Neural progenitor cell (in vitro differentiated cells): ENCODE results near the gene SYVN1. TPM values are rescaled to one million over a fixed set of nuclear protein-coding genes. Genes with fewer than 3 reads are reported as not detected.
A peak's percentile ranks its signal among the peaks of the same experiment; 100 is the strongest.

Experiments
- DNase-seq: peaks from one replicate; pipeline ENCODE4 v3.0.0-alpha.2; 2016; ENCODE audit warnings: low spot score
- H2AFZ ChIP-seq: fragments of 200-600 bp; sonication (generic); replicated peaks from 2 replicates; pipeline ENCODE4 v1.6.1; 2016; ENCODE audit warnings: antibody characterized with exemption
- H3F3A ChIP-seq: fragments of 200-600 bp; sonication (generic); 2 replicates; pipeline ENCODE4 v1.6.1; 2016; ENCODE audit warnings: antibody characterized with exemption, low read depth
- H3K27ac ChIP-seq: fragments of 200-600 bp; sonication (generic); 2 replicates; pipeline ENCODE4 v1.5.1; 2016; ENCODE audit warnings: mild to moderate bottlenecking
- H3K27me3 ChIP-seq: fragments of 200-600 bp; sonication (generic); 2 replicates; pipeline ENCODE4 v1.6.1; 2016; ENCODE audit warnings: mild to moderate bottlenecking, moderate library complexity
- H3K36me3 ChIP-seq: fragments of 200-600 bp; sonication (generic); 2 replicates; pipeline ENCODE4 v1.5.1; 2016
- H3K4me1 ChIP-seq: fragments of 200-600 bp; sonication (generic); 2 replicates; pipeline ENCODE4 v1.6.1; 2016; ENCODE audit warnings: mixed run types
- H3K4me2 ChIP-seq: fragments of 200-600 bp; sonication (generic); 2 replicates; pipeline ENCODE4 v1.6.1; 2016
- H3K4me3 ChIP-seq: fragments of 200-600 bp; sonication (generic); 2 replicates; pipeline ENCODE4 v1.5.1; 2016
- H3K79me2 ChIP-seq: fragments of 200-600 bp; sonication (generic); 2 replicates; pipeline ENCODE4 v1.6.1; 2016; ENCODE audit warnings: low read depth
- H3K9ac ChIP-seq: fragments of 200-600 bp; sonication (generic); 2 replicates; pipeline ENCODE4 v1.6.1; 2016
- H3K9me3 ChIP-seq: fragments of 200-600 bp; sonication (generic); 2 replicates; pipeline ENCODE4 v1.5.1; 2016; ENCODE audit warnings: low read depth
- H4K20me1 ChIP-seq: fragments of 200-600 bp; sonication (generic); 2 replicates; pipeline ENCODE4 v1.6.1; 2016; ENCODE audit warnings: low read depth
- H3K27ac Mint-ChIP-seq: 3 replicates; pipeline ENCODE4 v1.8.0; 2021; ENCODE audit warnings: mixed read lengths
- H3K27me3 Mint-ChIP-seq: 2 replicates; pipeline ENCODE4 v1.8.0; 2022; ENCODE audit warnings: low read depth, mild to moderate bottlenecking, inconsistent platforms, moderate library complexity, mixed read lengths; ENCODE audit not compliant: insufficient read depth
- H3K36me3 Mint-ChIP-seq: 3 replicates; pipeline ENCODE4 v1.8.0; 2021; ENCODE audit warnings: mixed read lengths
- H3K4me1 Mint-ChIP-seq: 3 replicates; pipeline ENCODE4 v1.8.0; 2021; ENCODE audit warnings: mixed read lengths
- H3K4me3 Mint-ChIP-seq: 3 replicates; pipeline ENCODE4 v1.8.0; 2021; ENCODE audit warnings: mild to moderate bottlenecking, moderate library complexity, mixed read lengths
- H3K9me3 Mint-ChIP-seq: 3 replicates; pipeline ENCODE4 v1.8.0; 2020; ENCODE audit warnings: mixed read lengths
- CTCF ChIP-seq: fragments of 200-600 bp; sonication (generic); IDR thresholded peaks from 2 replicates; pipeline ENCODE4 v1.5.1; 2017; ENCODE audit warnings: antibody characterized with exemption, mild to moderate bottlenecking
- EZH2 ChIP-seq: fragments of 200-600 bp; sonication (generic); IDR thresholded peaks from 2 replicates; pipeline ENCODE4 v1.6.1; 2017; ENCODE audit warnings: antibody characterized with exemption, mild to moderate bottlenecking, moderate library complexity
- EZH2phosphoT487 ChIP-seq: fragments of 200-600 bp; sonication (generic); IDR thresholded peaks from 2 replicates; pipeline ENCODE4 v1.6.1; 2017; ENCODE audit warnings: antibody characterized with exemption
- total RNA-seq: library from RNA; depleted of rRNA; stranded (reverse); fragments of >200 nt; gene quantifications from 2 replicates; pipeline ENCODE4 v1.2.3, GENCODE V29; 2015; ENCODE audit warnings: low replicate concordance

Gene SYVN1
- total RNA-seq, 1 donor from 2014 or later, result 7.2 TPM

- no peak for TF ChIP-seq EZH2phosphoT487
- TF ChIP-seq EZH2, result no peak
- TF ChIP-seq CTCF, result no peak
- H3K4me3 ChIP-seq, result no peak overlapping the region
- H3K27me3 Mint-ChIP-seq, result peaks cover 2% of the 10 kb centered on the region
- peaks cover 16% of the 10 kb centered on the region for H3K79me2 ChIP-seq
- H3K36me3 Mint-ChIP-seq, result peaks cover 2% of the 10 kb centered on the region
- no peaks in the 10 kb centered on the region for H3K9me3 Mint-ChIP-seq
- H3K27ac Mint-ChIP-seq, result no peak overlapping the region
- no peak overlapping the region for H2AFZ ChIP-seq
- H4K20me1 ChIP-seq, result no peaks in the 10 kb centered on the region
- H3K27ac ChIP-seq, result no peak overlapping the region
- DNase-seq, result no peak
- no peaks in the 10 kb centered on the region for H3K9me3 ChIP-seq
- H3K4me1 ChIP-seq, result no peaks in the 10 kb centered on the region
- no peaks in the 10 kb centered on the region for H3K36me3 ChIP-seq
- H3K4me1 Mint-ChIP-seq, result peaks cover 3% of the 10 kb centered on the region
- H3F3A ChIP-seq, result peaks cover 8% of the 10 kb centered on the region
- no peaks in the 10 kb centered on the region for H3K27me3 ChIP-seq
- no peak overlapping the region for H3K9ac ChIP-seq
- H3K4me3 Mint-ChIP-seq, result no peak overlapping the region
- no peak overlapping the region for H3K4me2 ChIP-seq
These were observed 29.7 kb downstream of the SYVN1 start for GRCh38 chr11:65104628-65105027.

- H3K36me3 ChIP-seq, result no peaks in the 10 kb centered on the region
- no peaks in the 10 kb centered on the region for H4K20me1 ChIP-seq
- no peak overlapping the region for H3K27ac ChIP-seq
- H3K9me3 ChIP-seq, result no peaks in the 10 kb centered on the region
- no peaks in the 10 kb centered on the region for H3K27me3 ChIP-seq
- Mint-ChIP-seq H3K4me1 (peaks cover 3% of the 10 kb centered on the region), H3K4me3 (no peak overlapping the region), H3K27ac (no peak overlapping the region), H3K36me3 (peaks cover 2% of the 10 kb centered on the region), H3K27me3 (peaks cover 2% of the 10 kb centered on the region), H3K9me3 (no peaks in the 10 kb centered on the region)
- H2AFZ ChIP-seq, result no peak overlapping the region
- no peak overlapping the region for H3K4me3 ChIP-seq
- H3F3A ChIP-seq, result peaks cover 8% of the 10 kb centered on the region
- peak overlapping the region; percentile 60 for H3K9ac ChIP-seq
- no peak overlapping the region for H3K4me2 ChIP-seq
- no peak for DNase-seq
- no peaks in the 10 kb centered on the region for H3K4me1 ChIP-seq
- TF ChIP-seq EZH2phosphoT487, result no peak
- no peak for TF ChIP-seq CTCF
- TF ChIP-seq EZH2, result no peak
- H3K79me2 ChIP-seq, result peaks cover 16% of the 10 kb centered on the region
These were observed 30.8 kb downstream of the SYVN1 start for GRCh38 chr11:65103476-65103875.

GRCh38 chr11:65102142-65103095 lies 31.9 kb downstream of the SYVN1 start:
- Mint-ChIP-seq H3K9me3 (no peaks in the 10 kb centered on the region), H3K27ac (no peak overlapping the region), H3K27me3 (peaks cover 2% of the 10 kb centered on the region), H3K4me1 (peaks cover 3% of the 10 kb centered on the region), H3K4me3 (no peak overlapping the region), H3K36me3 (peaks cover 6% of the 10 kb centered on the region)
- H3K27me3 ChIP-seq, result no peaks in the 10 kb centered on the region
- no peak overlapping the region for H3K4me2 ChIP-seq
- no peak for TF ChIP-seq EZH2phosphoT487
- no peak for TF ChIP-seq EZH2
- no peak for TF ChIP-seq CTCF
- no peak overlapping the region for H3K4me3 ChIP-seq
- H3K79me2 ChIP-seq, result peaks cover 24% of the 10 kb centered on the region
- no peaks in the 10 kb centered on the region for H3K9me3 ChIP-seq
- H3K27ac ChIP-seq, result no peak overlapping the region
- no peak for DNase-seq
- peaks cover 8% of the 10 kb centered on the region for H3F3A ChIP-seq
- H3K9ac ChIP-seq, result peak overlapping the region; percentile 52
- peaks cover 5% of the 10 kb centered on the region for H4K20me1 ChIP-seq
- no peaks in the 10 kb centered on the region for H3K36me3 ChIP-seq
- H3K4me1 ChIP-seq, result peaks cover under 1% of the 10 kb centered on the region
- H2AFZ ChIP-seq, result no peak overlapping the region
